ENCODE data around the gene ALDH1A3. TPM values are rescaled to one million over a fixed set of nuclear protein-coding genes. Genes with fewer than 3 reads are reported as not detected.

Gene ALDH1A3
- total and polyA plus RNA-seq, 8 donors = 0.31 to 17.5 (median 0.54) TPM

DNA sequence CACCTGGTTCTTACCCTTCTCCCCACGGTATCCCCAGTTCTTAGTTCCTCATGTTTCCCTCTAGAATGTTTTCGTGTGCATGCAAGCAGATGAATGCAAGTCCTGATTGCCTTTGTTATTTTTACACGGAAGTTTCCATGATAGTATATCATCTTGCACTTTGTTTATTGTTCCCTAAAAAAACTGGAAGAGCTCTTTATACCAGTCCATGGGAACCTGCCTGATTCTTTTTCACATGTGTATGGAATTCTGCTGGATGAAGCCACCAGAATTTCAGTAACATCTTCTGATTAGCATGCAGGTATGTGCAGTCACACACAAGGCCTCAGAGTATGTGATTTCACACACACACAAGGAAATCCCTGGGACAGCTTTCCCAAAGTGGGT lies 23.5 kb downstream of the ALDH1A3 start:
- intact Hi-C loops (cut with DNase I) = no loop called here
- Histone ChIP-seq H3K4me3 (no peak overlapping the region), H3K9me3 (no peaks in the 10 kb centered on the region), H3K36me3 (no peaks in the 10 kb centered on the region), H3K4me1 (peaks cover 4 to 16% of the 10 kb centered on the region in 2 donors), H3K27ac (no peak overlapping the region), H3K27me3 (peaks cover 0 to 11% of the 10 kb centered on the region in 2 donors)
- TF ChIP-seq CTCF (IDR thresholded peaks at IDR 0.05) = no peak
- DNase-seq (no peak), ATAC-seq (no peak)

DNA sequence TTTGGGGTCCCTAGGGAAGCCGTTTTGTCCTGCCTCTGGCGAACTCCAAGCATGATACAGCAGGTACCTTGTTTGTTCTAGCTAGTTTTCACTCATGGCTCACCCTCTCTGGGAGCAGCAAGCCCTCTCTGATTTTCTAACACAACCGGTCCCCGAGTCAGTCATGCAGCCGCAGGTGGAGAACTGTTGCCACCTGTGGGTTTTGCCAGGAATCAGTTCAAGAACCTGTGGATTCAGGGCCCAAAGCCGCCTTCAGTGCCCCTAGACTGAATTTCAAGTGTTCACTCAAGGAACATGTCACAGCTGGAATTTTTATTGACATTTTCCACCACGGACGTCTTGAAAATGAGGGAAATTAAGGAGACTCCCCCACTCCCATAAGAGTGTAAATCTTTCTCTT lies 26.2 kb downstream of the ALDH1A3 start:
- H3K36me3 ChIP-seq = no peaks in the 10 kb centered on the region

GRCh38 chr15:100908466-100908865 lies 28.8 kb downstream of the ALDH1A3 start:
- Histone ChIP-seq H3K27ac (no peak overlapping the region), H3K27me3 (no peaks in the 10 kb centered on the region), H3K36me3 (no peaks in the 10 kb centered on the region), H3K9me3 (no peaks in the 10 kb centered on the region), H3K4me3 (no peak overlapping the region), H3K4me1 (no peaks in the 10 kb centered on the region)
- no peak for DNase-seq
- ATAC-seq = no peak
- TF ChIP-seq CTCF (IDR thresholded peaks at IDR 0.05) = no peak
- intact Hi-C loops (cut with DNase I) = no loop called here

More for the DNA sequence above, 26.2 kb downstream of the ALDH1A3 start:
- no peaks in the 10 kb centered on the region for H3K27me3 ChIP-seq
- H3K27ac ChIP-seq = no peak overlapping the region
- H3K4me1 ChIP-seq = peaks cover 4 to 16% of the 10 kb centered on the region in 2 donors
- TF ChIP-seq CTCF (IDR thresholded peaks at IDR 0.05) = no peak
- DNase-seq (no peak), ATAC-seq (no peak)
- intact Hi-C loops (cut with DNase I) = no loop called here
- no peak overlapping the region for H3K4me3 ChIP-seq
- H3K9me3 ChIP-seq = no peaks in the 10 kb centered on the region

DNA sequence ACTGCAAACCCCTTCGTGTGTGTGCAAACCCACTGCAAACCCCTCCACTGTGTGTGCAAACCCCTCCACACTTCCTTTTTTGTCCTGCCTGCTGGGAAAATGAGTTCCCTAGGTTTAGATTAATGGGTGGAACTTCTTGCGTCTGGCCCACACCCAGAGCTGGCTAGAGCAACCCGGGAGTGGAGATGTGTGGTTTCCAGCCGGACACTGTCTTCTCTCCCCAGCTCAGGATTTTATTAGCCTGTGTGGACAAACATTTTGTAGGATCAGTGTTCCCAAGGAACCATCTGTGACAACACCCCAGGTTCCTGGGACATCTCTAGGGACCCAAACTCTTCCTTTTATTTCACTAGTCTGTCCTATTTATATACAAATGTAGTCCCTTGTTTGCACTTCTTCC lies 29.9 kb downstream of the ALDH1A3 start:
- intact Hi-C loops (cut with DNase I) = no loop called here
- no peak overlapping the region for H3K27ac ChIP-seq

More for the DNA sequence above, 29.9 kb downstream of the ALDH1A3 start:
- ATAC-seq (no peak), DNase-seq (no peak)
- TF ChIP-seq CTCF (IDR thresholded peaks at IDR 0.05) = no peak
- Histone ChIP-seq H3K9me3 (no peaks in the 10 kb centered on the region), H3K36me3 (no peaks in the 10 kb centered on the region), H3K4me1 (peaks cover 0 to 3% of the 10 kb centered on the region in 2 donors), H3K4me3 (no peak overlapping the region), H3K27me3 (no peaks in the 10 kb centered on the region)

Data from left lung (tissue), 10 donors.